Suprapubic skin (tissue), 4 donors: Measurements from ENCODE around the gene LAMA5.

ENCODE experiments used
- EP300 ChIP-seq: sonication (generic); formaldehyde crosslinking; IDR thresholded peaks from one replicate; pipeline ENCODE4 v1.6.1; 2017; ENCODE audit warnings: antibody characterized with exemption
- POLR2A ChIP-seq, 2 donors: fragments of 450-650 bp; IDR thresholded peaks; one replicate each; pipeline ENCODE4 v1.6.1; 2017; ENCODE audit warnings: antibody characterized with exemption in 2 of 2, mild to moderate bottlenecking in 2 of 2, moderate library complexity in 2 of 2
- POLR2AphosphoS5 ChIP-seq, 3 donors: sonication (generic); formaldehyde crosslinking; IDR thresholded peaks; one replicate each; pipeline ENCODE4 v1.6.1; 2017; ENCODE audit warnings: antibody characterized with exemption in 3 of 3
- TF ChIP-seq, protein P1 (sequence below), 2 donors: fragments of 200-600 bp in 1 of 2; fragments of 450-650 bp in 1 of 2; sonication (generic) in 1 of 2; IDR thresholded peaks; one replicate each; pipeline ENCODE4 v1.5.1; 2016 to 2019; ENCODE audit warnings: antibody characterized with exemption in 2 of 2, mild to moderate bottlenecking in 1 of 2, moderate library complexity in 1 of 2

DNA sequence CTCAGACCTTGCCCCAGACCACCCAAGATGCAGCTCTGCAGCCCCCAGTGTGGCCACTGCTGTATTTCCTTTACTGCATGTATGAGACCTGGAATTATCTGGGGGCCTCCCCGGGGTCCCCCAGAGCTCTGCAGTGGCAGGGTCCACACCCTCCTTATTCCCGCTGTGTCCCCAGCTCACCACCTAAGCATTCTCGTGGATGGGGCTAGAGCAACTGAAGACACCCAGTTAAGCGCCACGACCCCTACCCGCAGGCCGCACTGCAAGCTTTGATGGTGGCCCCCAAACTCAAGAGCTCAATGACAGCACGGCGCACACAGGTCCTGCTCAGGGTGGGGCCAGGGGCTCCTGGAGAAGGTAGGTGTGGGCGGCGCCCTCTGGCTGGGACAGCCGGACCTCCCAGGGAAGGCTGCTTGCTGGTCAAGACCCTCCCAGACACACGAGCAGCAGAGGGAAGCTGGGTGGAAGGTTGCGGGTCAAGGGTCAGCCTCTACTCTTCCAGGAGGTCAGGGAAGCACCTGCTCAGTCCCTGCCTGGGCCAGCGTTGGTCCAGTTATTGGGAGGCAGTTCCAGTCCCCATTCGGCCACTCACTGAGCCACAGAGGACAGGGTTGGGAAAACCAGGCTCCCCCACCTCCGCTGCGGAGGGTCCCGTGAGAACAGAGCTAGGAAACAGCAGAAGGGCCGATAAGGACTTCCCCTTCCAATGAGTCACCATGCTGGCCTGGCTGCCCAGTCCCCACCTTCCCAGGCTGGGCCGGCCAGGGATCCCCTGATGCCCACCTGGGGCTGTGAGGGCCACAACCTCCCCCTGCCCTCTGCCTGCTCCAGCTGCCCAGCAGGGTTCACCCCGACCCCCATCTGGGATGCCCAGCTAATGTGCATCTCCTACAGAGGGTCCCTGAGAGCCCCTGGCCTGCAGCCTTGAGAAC lies 2.9 kb downstream of the LAMA5 start:
- TF ChIP-seq, protein P1, sequence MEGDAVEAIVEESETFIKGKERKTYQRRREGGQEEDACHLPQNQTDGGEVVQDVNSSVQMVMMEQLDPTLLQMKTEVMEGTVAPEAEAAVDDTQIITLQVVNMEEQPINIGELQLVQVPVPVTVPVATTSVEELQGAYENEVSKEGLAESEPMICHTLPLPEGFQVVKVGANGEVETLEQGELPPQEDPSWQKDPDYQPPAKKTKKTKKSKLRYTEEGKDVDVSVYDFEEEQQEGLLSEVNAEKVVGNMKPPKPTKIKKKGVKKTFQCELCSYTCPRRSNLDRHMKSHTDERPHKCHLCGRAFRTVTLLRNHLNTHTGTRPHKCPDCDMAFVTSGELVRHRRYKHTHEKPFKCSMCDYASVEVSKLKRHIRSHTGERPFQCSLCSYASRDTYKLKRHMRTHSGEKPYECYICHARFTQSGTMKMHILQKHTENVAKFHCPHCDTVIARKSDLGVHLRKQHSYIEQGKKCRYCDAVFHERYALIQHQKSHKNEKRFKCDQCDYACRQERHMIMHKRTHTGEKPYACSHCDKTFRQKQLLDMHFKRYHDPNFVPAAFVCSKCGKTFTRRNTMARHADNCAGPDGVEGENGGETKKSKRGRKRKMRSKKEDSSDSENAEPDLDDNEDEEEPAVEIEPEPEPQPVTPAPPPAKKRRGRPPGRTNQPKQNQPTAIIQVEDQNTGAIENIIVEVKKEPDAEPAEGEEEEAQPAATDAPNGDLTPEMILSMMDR (IDR thresholded peaks at IDR 0.05), result no peak
- TF ChIP-seq POLR2A (IDR thresholded peaks at IDR 0.05) (no peak), EP300 (no peak), POLR2AphosphoS5 (IDR thresholded peaks at IDR 0.05) (no peak)
